Measurements from ENCODE around the gene POLG. TPM values are rescaled to one million over a fixed set of nuclear protein-coding genes. Genes with fewer than 3 reads are reported as not detected.
A peak's percentile ranks its signal among the peaks of the same experiment; 100 is the strongest.

POLG gene
- total RNA-seq, 1 experiment from 2014 or later: 83.5 TPM

DNA sequence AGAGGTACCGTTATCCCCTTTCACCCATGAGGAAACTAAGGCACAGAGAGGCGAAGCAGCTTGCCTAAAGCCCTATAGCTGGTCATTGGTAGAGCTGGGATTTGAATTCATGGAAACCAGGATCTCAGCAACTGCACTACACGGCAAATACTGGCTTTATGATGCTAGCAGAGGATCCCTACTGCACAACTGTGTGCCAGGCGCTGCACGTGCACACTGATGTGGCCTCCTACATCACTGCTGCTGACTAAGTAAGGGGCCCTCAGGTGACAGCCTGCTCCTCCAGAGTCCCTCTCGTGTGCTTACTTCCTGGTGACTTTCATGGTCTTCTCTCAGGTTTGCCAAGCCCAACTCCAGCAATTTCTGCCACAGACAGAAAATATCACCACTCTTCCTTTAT lies 3.4 kb upstream of the POLG start:
- BruUV-seq (replicated peaks): no TSS peak
- no peak for ATAC-seq

DNA sequence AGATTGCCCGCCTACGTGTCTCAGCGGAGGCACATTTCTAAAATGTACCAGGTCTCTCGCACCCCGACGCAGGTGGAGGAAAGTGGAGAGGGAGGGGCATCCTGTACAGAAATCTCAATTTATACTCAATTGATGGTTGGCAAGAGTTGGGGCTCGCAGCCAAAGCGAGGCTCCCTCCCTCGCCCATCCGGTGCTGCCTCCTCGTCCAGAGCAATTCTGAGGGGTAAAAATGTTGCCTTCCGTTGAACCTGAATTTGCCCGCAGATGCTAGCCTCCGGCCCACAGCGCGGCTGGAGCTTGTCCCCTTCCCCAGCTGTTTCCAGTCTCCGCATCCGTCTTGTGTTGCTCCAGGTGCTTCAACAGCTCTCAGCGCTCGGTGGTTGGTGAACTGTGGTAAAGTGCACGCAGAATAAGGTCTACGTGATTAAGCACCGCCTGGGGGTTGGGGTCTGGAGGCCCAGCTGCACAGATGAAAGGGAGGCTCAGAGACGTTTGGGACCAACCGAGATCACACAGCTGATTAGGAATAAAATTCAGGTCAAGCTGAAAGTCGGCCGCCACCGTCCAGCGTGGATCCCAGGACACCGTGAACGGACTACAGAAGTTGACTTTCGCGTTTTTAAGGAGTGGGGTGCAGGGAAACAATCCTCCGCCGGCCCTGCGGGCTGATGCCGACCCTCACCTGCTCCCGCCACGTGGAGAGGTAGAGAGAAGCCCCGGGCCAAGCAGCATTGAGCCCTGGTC lies 846 bp upstream of the POLG start:
- Histone ChIP-seq H3K4me2 (ENCODE audit: low read length) (peak overlapping the region; percentile 90), H3K79me2 (ENCODE audit: low read length) (peaks cover 39% of the 10 kb centered on the region), H3K27ac (ENCODE audit: low read length) (peak overlapping the region; percentile 56), H3K4me3 (ENCODE audit: low read length) (peak overlapping the region; percentile 71), H2AFZ (ENCODE audit: low read length) (peak overlapping the region; percentile 85), H3K9ac (ENCODE audit: low read length) (peak overlapping the region; percentile 61), H3K27me3 (ENCODE audit: low read length) (no peaks in the 10 kb centered on the region), H4K20me1 (ENCODE audit: low read length) (peaks cover 32% of the 10 kb centered on the region), H3K9me2 (replicated peaks; ENCODE audit: low read length) (no peaks in the 10 kb centered on the region), H3F3A (ENCODE audit: low read length, unreplicated experiment) (no peaks in the 10 kb centered on the region), H3K9me3 (ENCODE audit: low read length) (no peaks in the 10 kb centered on the region), H3K36me3 (ENCODE audit: low read depth, low read length) (peaks cover 24% of the 10 kb centered on the region), H3K4me1 (ENCODE audit: insufficient read depth, low read length) (peaks cover 29% of the 10 kb centered on the region)
- no peak for DNase-seq
- POLR2A ChIA-PET (ENCODE audit: unreplicated experiment): no interaction called here
- no TSS peak for BruUV-seq (replicated peaks)
- intact Hi-C loops (cut with micrococcal nuclease): loop anchor here (1.0 kb wide), 1 partner anchor 23 kb away; no protein-coding TSS in a partner anchor
- CTCF ChIA-PET: no interaction called here
- peak; percentile 14 for ATAC-seq
- TF ChIP-seq, protein P1, sequence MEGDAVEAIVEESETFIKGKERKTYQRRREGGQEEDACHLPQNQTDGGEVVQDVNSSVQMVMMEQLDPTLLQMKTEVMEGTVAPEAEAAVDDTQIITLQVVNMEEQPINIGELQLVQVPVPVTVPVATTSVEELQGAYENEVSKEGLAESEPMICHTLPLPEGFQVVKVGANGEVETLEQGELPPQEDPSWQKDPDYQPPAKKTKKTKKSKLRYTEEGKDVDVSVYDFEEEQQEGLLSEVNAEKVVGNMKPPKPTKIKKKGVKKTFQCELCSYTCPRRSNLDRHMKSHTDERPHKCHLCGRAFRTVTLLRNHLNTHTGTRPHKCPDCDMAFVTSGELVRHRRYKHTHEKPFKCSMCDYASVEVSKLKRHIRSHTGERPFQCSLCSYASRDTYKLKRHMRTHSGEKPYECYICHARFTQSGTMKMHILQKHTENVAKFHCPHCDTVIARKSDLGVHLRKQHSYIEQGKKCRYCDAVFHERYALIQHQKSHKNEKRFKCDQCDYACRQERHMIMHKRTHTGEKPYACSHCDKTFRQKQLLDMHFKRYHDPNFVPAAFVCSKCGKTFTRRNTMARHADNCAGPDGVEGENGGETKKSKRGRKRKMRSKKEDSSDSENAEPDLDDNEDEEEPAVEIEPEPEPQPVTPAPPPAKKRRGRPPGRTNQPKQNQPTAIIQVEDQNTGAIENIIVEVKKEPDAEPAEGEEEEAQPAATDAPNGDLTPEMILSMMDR (conservative IDR thresholded peaks at IDR 0.05; ENCODE audit: low read depth, low read length): no peak
- no peak for TF ChIP-seq EZH2phosphoT487 (IDR thresholded peaks at IDR 0.05; ENCODE audit: borderline replicate concordance, low read length)
- no peak for TF ChIP-seq EZH2 (IDR thresholded peaks at IDR 0.05; ENCODE audit: low read length, unreplicated experiment)

More for the DNA sequence above, 3.4 kb upstream of the POLG start:
- TF ChIP-seq EZH2phosphoT487 (IDR thresholded peaks at IDR 0.05; ENCODE audit: borderline replicate concordance, low read length) (no peak), EZH2 (IDR thresholded peaks at IDR 0.05; ENCODE audit: low read length, unreplicated experiment) (no peak)
- TF ChIP-seq, protein P1 (conservative IDR thresholded peaks at IDR 0.05; ENCODE audit: low read depth, low read length): no peak
- H3K79me2 ChIP-seq (ENCODE audit: low read length): peaks cover 14% of the 10 kb centered on the region
- no peak for DNase-seq
- H3K9me3 ChIP-seq (ENCODE audit: low read length): no peaks in the 10 kb centered on the region
- H3K36me3 ChIP-seq (ENCODE audit: low read depth, low read length): peaks cover 1% of the 10 kb centered on the region; the same call in 1 of the 2 replicates
- no peak overlapping the region for H3K9ac ChIP-seq (ENCODE audit: low read length)
- no peak overlapping the region for H3K4me2 ChIP-seq (ENCODE audit: low read length)
- no peak overlapping the region for H3K27ac ChIP-seq (ENCODE audit: low read length)
- no peaks in the 10 kb centered on the region for H3K27me3 ChIP-seq (ENCODE audit: low read length)
- H3F3A ChIP-seq (ENCODE audit: low read length, unreplicated experiment): no peaks in the 10 kb centered on the region
- H3K4me1 ChIP-seq (ENCODE audit: insufficient read depth, low read length): peaks cover 13% of the 10 kb centered on the region
- no peak overlapping the region for H3K4me3 ChIP-seq (ENCODE audit: low read length)
- intact Hi-C loops (cut with micrococcal nuclease): no loop called here
- H2AFZ ChIP-seq (ENCODE audit: low read length): no peak overlapping the region
- H3K9me2 ChIP-seq (replicated peaks; ENCODE audit: low read length): no peaks in the 10 kb centered on the region
- CTCF ChIA-PET: no interaction called here
- POLR2A ChIA-PET (ENCODE audit: unreplicated experiment): no interaction called here
- peaks cover 11% of the 10 kb centered on the region; the same call in 1 of the 2 replicates for H4K20me1 ChIP-seq (ENCODE audit: low read length)

DNA sequence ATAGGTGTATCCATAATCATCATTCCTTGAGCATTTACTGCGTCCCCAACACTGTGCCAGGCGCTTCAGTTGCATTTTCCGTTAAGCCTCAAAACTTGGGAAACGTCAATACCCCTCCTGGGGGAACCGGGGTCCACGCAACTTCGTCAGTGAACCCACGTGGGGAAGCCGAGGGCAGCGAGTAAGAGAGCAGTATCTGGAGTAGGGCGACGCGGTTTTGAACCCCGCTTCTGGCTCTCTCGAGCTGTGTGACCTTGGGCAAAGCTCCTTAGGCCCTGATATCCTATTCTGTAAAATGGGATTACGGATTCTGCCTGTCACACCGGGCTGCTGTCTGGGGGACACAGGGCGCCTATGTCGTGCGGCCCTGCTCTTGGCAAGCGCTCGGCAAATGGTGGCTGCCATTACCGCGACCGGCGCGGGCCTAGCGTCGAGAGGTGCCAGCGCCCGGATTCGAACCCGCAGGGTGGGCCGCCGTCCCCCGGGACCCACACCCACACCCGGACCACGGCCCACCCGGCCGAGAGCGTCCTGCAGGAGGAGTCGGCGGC lies 590 bp downstream of the POLG start:
- no peaks in the 10 kb centered on the region for H3K9me2 ChIP-seq (replicated peaks; ENCODE audit: low read length)
- peaks cover 45% of the 10 kb centered on the region for H4K20me1 ChIP-seq (ENCODE audit: low read length)
- TF ChIP-seq, protein P1 (conservative IDR thresholded peaks at IDR 0.05; ENCODE audit: low read depth, low read length): no peak
- TF ChIP-seq EZH2 (IDR thresholded peaks at IDR 0.05; ENCODE audit: low read length, unreplicated experiment) (no peak), EZH2phosphoT487 (IDR thresholded peaks at IDR 0.05; ENCODE audit: borderline replicate concordance, low read length) (no peak)
- peak overlapping the region; percentile 97 for H3K4me2 ChIP-seq (ENCODE audit: low read length)
- POLR2A ChIA-PET (ENCODE audit: unreplicated experiment): no interaction called here
- H3K27ac ChIP-seq (ENCODE audit: low read length): no peak overlapping the region; the same call in 1 of the 2 replicates
- H3F3A ChIP-seq (ENCODE audit: low read length, unreplicated experiment): no peaks in the 10 kb centered on the region
- no peaks in the 10 kb centered on the region for H3K27me3 ChIP-seq (ENCODE audit: low read length)
- no peak overlapping the region for H2AFZ ChIP-seq (ENCODE audit: low read length)
- H3K36me3 ChIP-seq (ENCODE audit: low read depth, low read length): peaks cover 38% of the 10 kb centered on the region
- ATAC-seq (no peak; the same call in 1 of the 2 replicates), DNase-seq (no peak)
- BruUV-seq (replicated peaks): no TSS peak
- CTCF ChIA-PET: interaction anchor here (0.6 kb wide), 1 partner anchor 127 kb away, joined by 3 read pairs; no protein-coding TSS in a partner anchor
- peaks cover 52% of the 10 kb centered on the region for H3K79me2 ChIP-seq (ENCODE audit: low read length)
- peak overlapping the region; percentile 84 for H3K9ac ChIP-seq (ENCODE audit: low read length)
- H3K9me3 ChIP-seq (ENCODE audit: low read length): no peaks in the 10 kb centered on the region
- intact Hi-C loops (cut with micrococcal nuclease): no loop called here
- peak overlapping the region; percentile 80 for H3K4me3 ChIP-seq (ENCODE audit: low read length)
- H3K4me1 ChIP-seq (ENCODE audit: insufficient read depth, low read length): peaks cover 29% of the 10 kb centered on the region

Data from PC-3 (cell line).